Head of caudate nucleus (tissue), 42 donors: ENCODE measurements around the gene EFCAB7.

Experiments used
- DNase-seq, 42 donors: peaks; one replicate each; pipeline versions ENCODE4 v3.0.0 to v3.0.0-alpha.2; 2020 to 2021; ENCODE audit warnings: mixed read lengths in 7 of 42
- intact Hi-C: fragments of 100-400 bp; cut with DNase I; formaldehyde crosslinking; loops from one replicate; pipeline ENCODE4 v1.15.0; 2022

EFCAB7 gene

DNA sequence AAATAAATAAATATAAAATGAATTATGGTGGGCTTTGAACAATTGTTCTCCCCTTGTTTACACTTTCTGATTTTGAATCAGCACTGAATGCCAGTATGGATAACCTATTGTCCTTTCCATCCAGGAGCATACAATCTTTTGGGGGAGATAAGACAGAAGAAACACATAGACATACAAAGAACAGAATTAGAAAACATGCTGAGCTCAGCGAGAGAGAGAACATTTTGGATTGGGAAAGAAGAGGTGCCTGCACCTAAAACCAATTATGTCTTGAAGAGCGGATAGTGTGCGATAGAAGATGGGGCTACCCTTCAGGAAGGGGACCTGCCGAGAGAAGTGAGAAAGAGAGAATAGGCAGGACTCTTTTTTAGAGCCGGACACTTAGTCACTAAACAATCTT lies 76.5 kb downstream of the EFCAB7 start:
- intact Hi-C loops, result no loop called here
- DNase-seq, result no peak

DNA sequence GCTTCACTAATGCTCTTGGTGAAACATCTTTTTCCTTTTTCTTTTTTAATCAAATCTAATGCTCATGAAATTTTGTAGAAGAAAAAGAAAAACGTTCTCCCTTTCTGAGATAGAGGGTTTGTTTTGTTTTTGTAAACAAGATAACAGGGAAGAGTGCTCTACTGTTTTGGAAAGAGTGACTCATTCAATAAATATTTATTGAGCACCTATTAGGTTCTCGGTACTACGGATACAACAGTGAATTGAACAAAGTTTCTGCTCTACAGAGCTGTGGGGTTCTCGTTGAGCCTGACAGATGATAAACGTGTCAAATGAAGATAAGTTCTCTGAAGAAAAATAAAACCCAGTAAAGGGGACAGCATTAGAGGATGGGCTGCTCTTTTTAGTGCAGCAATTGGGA lies 76.9 kb downstream of the EFCAB7 start:
- intact Hi-C loops, result no loop called here
- DNase-seq, result no peak

DNA sequence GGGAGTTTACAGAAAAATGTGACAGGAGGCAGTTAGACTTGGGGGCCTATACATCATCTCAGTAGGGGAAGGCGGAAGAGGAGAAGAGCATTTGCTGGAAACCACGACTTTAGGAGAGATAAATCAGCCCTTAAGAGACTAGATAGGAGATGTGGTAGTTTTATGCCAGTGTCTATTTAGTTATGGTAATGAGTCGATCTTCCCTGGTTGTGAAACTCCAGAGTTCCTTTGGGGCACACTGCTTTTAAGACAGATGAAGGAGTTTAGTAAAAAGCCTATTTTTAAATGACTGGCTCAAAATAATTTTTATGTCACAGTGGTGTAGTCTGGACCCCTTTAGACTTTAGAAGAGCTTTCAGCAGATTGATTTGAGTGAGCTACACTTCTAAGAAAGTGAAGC lies 77.7 kb downstream of the EFCAB7 start:
- DNase-seq, result no peak
- intact Hi-C loops, result no loop called here

DNA sequence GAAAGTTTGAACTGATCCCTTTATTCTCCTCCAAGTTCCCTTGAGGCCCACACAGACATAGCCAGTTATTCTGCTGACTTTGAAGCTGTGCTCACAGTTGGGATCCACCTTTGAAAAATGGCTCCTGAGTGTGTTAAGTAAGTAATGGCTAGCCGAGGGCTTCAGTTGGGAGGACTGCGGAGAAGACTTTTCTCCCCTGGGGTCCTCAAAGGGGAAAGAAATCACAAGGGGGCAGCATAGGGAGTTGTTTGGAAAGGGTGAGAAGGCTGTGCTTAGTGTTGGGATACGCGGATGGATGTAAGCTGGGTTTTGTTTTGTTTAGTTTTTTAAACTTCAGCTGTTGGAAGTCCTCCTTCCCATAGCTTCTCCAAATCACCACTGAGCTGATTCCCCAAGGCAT lies 78.1 kb downstream of the EFCAB7 start:
- intact Hi-C loops, result no loop called here
- no peak for DNase-seq

DNA sequence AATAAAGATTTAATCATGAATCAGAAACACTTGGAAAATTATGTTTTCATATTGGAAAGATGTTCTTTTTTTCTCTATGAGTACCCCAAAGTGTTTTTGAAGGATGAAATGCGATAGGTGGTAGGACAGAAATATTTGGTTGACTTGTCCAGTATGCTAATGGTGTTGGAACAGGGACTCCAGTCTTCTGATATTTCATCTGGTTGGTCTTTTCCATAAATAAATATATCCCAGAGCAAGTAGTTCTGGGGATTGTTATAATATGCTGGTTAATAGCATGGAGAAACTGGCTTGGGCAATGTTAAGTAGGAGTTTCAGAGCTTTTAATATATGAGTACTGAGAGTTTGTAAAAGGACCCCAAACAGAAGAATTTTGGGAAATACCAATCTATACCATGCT lies 78.6 kb downstream of the EFCAB7 start:
- intact Hi-C loops, result no loop called here
- no peak for DNase-seq

DNA sequence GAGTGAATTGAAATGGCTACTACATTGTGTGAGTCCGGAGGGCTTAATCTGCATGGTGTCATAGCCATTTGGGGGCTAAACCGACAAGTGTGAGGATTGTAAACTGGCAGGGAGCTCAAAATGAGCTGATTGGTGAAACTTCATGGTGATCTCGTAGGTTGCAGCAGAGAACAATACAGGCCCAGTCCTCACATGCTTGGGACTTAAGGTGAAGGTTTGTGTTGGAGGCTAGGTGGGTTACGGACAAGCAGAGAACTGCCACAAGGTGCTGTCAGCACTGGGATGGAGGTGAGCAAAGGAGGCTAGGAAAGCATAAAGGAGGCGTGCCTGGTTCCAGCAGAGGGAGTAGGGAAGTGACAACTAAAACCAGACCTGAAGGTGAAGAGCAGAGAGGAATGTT lies 79.3 kb downstream of the EFCAB7 start:
- no peak for DNase-seq
- intact Hi-C loops, result no loop called here

- no peak for DNase-seq
- intact Hi-C loops, result no loop called here
Observed at GRCh38 chr1:63603810-63604209, 80.5 kb downstream of the EFCAB7 start.

GRCh38 chr1:63607322-63607721 lies 84.0 kb downstream of the EFCAB7 start:
- intact Hi-C loops, result no loop called here
- DNase-seq, result no peak

GRCh38 chr1:63611231-63611630 lies 87.9 kb downstream of the EFCAB7 start:
- DNase-seq, result no peak
- intact Hi-C loops, result no loop called here

GRCh38 chr1:63612564-63612963 lies 89.2 kb downstream of the EFCAB7 start:
- intact Hi-C loops, result no loop called here
- DNase-seq, result no peak

GRCh38 chr1:63612971-63613370 lies 89.6 kb downstream of the EFCAB7 start:
- intact Hi-C loops, result no loop called here
- no peak for DNase-seq

GRCh38 chr1:63615768-63616420 lies 92.6 kb downstream of the EFCAB7 start:
- peak in 33 of 42 donors; percentile 14 to 89 (median 60) for DNase-seq
- intact Hi-C loops, result loop anchor here (5.0 kb wide), 1 partner anchor 631 kb away; no protein-coding TSS in a partner anchor

GRCh38 chr1:63617450-63617849 lies 94.1 kb downstream of the EFCAB7 start:
- DNase-seq, result no peak
- intact Hi-C loops, result loop anchor here (5.0 kb wide), 1 partner anchor 630 kb away; no protein-coding TSS in a partner anchor

DNA sequence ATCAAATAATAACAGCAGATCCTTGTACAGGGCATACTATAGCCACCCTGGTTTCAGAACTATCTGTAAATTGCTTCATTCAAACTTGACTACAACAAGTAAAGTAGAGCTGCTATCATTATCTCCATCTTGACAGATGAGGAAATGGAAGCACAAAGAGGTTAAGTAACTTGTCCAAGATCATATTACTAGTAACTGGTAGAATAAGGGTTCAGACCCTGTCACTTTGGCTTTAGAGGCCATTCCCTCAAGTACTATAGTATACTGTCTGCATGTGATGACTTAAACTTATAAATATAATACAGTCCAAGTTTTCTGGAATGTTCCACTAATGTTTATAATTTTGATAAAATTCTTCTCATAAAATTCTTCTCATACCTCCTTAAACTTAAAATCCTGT lies 94.7 kb downstream of the EFCAB7 start:
- no peak for DNase-seq
- intact Hi-C loops, result loop anchor here (5.0 kb wide), 1 partner anchor 629 kb away; no protein-coding TSS in a partner anchor

- DNase-seq, result no peak
- intact Hi-C loops, result loop anchor here (5.0 kb wide), 1 partner anchor 628 kb away; no protein-coding TSS in a partner anchor
Observed at GRCh38 chr1:63619558-63619957, 96.2 kb downstream of the EFCAB7 start.

- no peak for DNase-seq
- intact Hi-C loops, result no loop called here
Observed at GRCh38 chr1:63620671-63621070, 97.3 kb downstream of the EFCAB7 start.

- DNase-seq, result no peak
- intact Hi-C loops, result no loop called here
Observed at GRCh38 chr1:63621075-63621474, 97.8 kb downstream of the EFCAB7 start.

- intact Hi-C loops, result no loop called here
Observed at GRCh38 chr1:63621698-63622097, 98.4 kb downstream of the EFCAB7 start.

More at GRCh38 chr1:63621698-63622097, 98.4 kb downstream of the EFCAB7 start:
- peak in 35 of 42 donors; percentile 8 to 83 (median 37) for DNase-seq
